Measurements from ENCODE around the gene VAX1.

Gene VAX1

DNA sequence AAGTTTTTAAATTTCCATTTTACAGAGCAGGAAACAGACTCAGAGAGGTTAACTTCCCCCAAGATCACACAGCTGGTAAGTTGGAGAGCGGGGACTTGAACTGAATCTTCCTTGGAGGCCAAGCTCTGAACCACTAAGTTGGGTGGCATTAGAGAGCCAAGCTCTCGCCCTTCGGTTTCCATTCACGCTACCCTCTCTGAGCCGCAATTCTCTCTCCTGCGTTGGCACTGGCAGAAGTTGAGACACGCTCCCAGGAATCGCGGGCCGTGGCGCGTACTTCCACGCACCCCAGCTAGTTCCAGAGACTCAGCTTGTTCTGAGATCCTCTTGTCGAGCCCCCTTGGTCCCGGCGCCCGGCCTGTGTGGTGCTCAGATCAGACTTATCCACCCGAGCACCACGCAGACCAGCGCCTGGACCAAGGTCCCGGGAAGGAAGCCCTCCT is 29.3 kb upstream of the VAX1 start:
- Histone ChIP-seq H3K27ac (no peak overlapping the region), H3K4me3 (peak overlapping the region; percentile 57)
- no peak for DNase-seq (ENCODE audit: low spot score)
- TF ChIP-seq, protein P1, sequence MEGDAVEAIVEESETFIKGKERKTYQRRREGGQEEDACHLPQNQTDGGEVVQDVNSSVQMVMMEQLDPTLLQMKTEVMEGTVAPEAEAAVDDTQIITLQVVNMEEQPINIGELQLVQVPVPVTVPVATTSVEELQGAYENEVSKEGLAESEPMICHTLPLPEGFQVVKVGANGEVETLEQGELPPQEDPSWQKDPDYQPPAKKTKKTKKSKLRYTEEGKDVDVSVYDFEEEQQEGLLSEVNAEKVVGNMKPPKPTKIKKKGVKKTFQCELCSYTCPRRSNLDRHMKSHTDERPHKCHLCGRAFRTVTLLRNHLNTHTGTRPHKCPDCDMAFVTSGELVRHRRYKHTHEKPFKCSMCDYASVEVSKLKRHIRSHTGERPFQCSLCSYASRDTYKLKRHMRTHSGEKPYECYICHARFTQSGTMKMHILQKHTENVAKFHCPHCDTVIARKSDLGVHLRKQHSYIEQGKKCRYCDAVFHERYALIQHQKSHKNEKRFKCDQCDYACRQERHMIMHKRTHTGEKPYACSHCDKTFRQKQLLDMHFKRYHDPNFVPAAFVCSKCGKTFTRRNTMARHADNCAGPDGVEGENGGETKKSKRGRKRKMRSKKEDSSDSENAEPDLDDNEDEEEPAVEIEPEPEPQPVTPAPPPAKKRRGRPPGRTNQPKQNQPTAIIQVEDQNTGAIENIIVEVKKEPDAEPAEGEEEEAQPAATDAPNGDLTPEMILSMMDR (IDR thresholded peaks at IDR 0.05), result no peak

DNA sequence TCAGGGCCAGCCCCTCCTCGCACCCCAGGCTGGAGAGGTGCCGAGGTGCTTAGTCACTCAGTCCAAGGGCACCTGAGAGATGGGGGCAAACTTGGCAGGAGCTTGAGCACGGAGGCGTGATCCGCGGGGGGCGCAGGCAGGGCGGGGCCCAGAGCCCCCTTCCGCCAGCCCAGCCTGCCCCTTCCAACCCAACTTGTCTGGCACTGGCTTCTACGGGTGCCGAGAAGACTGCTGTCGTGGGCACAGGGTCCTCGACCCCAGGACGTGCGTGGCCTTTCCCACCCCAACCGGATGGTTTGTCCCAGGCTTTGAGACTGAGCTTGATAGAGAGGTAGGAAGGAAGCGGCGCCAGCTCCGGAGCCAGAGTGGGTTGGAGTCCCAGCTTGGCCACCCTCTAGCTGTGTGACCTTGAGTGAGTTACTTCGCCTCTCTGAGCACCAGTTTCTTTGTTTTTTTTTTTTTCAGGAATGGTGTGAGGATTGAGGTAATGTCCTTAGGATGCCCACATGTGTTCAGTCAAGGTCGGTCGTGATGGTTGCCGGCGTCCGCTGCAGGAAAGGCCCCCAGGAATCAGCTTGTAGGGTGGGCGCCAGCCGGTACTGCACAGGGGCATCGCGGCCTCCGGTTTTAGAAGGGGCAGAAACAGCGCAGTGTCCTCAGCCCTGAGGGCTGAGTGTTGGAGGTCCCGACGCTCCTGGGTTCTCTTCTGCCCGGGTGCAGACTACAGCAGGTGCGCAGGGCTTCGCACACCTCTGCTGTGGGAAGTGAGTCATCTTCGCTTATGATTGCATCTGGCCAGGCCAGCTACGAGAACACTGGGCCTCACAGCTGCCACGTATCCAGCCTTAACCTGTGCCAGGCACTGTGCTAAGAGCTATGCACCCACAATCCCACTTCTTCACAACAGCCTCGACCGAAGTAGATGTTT is 28.6 kb upstream of the VAX1 start:
- DNase-seq (ENCODE audit: low spot score), result no peak
- no peak overlapping the region for H3K27ac ChIP-seq
- TF ChIP-seq, protein P1 (IDR thresholded peaks at IDR 0.05), result no peak
- no peak overlapping the region for H3K4me3 ChIP-seq

DNA sequence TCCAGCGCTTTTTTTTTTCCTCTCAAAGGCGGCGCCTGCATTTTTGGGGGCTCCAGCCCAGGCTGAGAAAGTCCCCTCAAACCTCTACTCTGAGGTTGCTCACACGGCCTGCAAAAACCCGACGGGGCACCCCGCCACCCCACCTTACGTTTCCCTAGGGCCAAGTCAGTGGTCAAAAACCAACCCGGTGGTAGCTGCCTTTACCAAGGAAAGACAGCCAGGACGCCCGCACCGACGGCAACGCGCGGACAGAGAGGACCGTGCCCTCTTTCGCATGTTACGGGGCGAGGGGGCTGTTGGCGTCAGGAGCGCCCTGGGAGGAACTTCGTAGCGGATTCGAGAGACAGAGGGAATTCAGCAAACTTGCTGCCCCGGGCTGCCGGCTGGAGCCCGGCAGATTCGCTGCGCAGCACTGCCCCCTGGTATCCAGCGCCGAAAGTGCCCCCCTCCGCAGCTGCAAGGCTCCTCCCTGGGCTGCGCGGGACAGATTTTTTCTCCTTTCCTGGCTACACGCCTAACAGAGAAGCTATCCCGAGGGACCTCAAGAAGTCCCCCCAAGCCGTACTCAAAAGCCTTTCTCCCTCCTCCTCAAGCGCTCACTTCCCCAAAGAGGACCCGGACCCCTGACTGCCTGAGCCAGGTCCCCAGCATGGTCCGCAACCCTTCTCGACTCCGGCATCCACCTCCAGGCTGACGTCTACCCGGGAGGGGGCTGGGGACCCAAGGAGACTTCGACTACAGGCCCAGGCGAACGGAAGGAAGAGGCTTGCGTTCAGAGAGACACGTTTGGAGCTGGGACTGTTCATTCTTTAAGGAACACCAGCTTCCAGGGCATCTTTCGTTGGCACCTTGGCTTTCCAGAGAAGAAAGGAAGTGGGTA is 27.7 kb upstream of the VAX1 start:
- Histone ChIP-seq H3K27ac (no peak overlapping the region), H3K4me3 (peak overlapping the region; percentile 62)
- no peak for DNase-seq (ENCODE audit: low spot score)
- TF ChIP-seq, protein P1 (IDR thresholded peaks at IDR 0.05), result peak; percentile 30

DNA sequence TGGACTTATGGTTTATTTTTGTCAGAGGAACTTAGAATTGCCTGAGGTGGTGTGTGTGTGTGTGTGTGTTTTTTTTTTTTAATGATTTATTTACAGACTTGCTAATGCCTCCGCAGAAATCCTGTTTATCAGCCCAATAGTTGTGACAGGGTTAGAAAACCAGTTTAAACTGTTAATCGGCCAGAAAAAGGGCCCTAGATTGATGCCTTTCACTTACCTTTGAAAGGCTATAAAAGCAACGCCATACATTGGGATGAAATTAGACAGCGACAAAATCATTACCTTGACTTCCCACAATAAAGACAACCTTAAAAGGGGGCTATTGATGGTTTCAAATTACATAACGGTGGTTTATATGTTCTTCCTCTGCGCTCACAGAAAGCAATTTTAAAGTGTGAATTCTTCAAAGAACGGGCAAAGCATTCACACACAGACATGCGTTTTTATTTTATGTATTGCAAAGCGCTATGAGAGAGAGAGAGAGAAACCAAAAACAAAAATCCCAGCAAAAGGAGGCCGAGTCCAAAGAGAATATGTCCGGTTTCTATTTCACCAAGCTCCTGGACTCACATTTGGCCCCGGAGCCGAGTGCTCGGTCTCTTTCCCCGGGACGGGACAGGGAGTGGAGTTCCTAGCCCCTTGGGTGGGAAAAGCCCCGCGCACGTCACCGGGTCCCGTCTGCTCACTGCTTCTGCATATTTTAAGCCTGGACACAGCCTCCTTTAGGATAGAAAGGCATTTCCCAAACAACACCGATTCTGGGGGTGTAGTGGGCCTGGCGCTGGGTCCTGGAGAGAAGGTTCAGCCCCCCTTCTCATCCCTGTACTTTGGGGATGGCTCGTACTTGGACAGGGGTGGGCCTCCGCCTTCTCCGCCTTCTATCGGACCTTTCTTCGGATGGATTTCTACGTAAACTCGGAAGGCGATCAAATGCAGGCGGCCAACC is 26.8 kb upstream of the VAX1 start:
- TF ChIP-seq, protein P1 (IDR thresholded peaks at IDR 0.05), result no peak
- no peak for DNase-seq (ENCODE audit: low spot score)
- Histone ChIP-seq H3K4me3 (peak overlapping the region; percentile 62), H3K27ac (no peak overlapping the region)

DNA sequence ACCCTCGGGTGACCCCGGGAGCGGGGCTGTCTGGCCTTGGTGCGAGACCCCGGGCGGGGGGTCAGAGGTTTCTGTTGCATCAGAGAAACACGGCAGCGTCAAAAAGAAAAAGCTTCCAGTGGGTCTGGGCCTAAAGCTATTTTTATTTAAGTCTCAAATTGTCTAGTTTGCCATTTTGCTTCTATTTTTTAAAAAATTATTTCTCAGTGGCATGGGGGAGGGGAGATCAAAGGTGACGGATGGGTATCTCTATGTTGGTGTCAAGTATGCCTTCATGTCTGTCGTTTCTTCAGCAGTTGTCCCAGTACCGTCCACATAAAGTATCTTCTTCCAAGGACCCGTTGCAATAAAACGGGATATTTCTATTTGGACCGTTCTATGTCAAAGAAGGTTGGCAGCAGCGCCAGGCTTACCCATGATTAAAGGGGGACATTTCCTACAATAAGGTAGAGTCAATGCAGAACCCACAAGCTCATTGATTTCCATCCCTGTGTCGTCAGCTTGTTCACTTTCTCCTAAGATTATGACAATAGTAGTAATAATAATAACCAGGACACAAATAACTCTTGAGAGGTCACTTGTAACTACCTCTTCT is 26.0 kb upstream of the VAX1 start:
- TF ChIP-seq, protein P1 (IDR thresholded peaks at IDR 0.05), result no peak
- Histone ChIP-seq H3K4me3 (peak overlapping the region; percentile 61), H3K27ac (no peak overlapping the region)
- no peak for DNase-seq (ENCODE audit: low spot score)
